Measurements from ENCODE around the gene UBTD1.
"Not testable (repeated sequence)": the region's sequence is repeated elsewhere in the genome, so short reads cannot be mapped to it uniquely, and the experiment has no call there.

Gene UBTD1

DNA sequence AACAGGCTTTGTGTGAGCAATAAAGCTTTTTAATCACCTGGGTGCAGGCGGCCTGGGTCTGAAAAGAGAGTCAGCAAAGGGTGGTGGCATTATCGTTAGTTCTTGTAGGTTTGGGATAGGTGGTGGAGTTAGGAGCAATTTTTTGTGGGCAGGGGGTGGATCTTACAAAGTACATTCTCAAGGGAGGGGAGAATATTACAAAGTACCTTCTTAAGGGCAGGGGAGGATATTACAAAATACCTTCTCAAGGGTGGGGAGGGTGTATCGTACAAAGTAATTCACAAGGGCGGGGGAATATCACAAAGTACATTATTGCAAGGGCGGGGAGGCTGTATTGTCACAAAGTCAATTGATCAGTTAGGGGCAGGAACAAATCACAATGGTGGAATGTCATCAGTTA lies 63.6 kb downstream of the UBTD1 start:
- not testable (repeated sequence) for H3K27ac ChIP-seq

DNA sequence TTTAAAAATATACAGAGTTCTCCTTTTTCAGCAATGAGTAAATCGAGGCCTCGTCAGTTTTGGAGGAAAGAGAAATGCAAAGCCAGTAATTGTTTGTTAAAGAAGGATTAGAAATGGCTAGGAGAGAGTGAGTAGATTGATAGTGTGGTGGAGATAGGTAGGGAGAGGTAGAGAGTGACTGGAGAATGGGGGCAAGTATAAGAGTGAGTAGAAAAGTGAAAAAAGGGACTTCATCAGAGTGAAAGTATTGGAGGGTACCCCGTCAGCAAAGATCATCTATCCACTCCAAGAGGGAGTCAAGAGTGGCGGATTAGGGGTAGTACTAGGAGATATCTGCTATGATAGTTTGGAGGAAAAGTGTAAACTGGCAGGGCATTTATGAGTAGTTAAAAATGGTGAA lies 64.6 kb downstream of the UBTD1 start:
- no peak for TF ChIP-seq CTCF (IDR thresholded peaks at IDR 0.05)
- TF ChIP-seq ZFX (IDR thresholded peaks at IDR 0.05; ENCODE audit: borderline replicate concordance): no peak
- no peak overlapping the region for H3K27ac ChIP-seq

DNA sequence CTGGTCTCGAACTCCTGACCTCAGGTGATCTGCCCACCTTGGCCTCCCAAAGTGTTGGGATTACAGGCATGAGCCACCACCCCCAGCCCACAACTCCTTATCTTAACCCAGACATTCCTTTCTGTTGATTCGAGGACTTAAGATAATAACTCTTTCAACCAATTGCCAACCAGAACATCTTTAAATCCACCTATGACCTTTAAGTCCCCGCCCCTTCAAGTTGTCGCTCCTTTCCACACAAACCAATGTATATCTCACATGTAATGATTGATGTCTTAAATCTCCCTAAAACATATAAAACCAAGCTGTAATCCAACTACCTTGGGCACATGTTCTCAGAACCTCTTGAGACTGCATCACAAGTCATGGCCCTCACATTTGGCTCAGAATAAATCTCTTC lies 66.1 kb downstream of the UBTD1 start:
- TF ChIP-seq ZFX (IDR thresholded peaks at IDR 0.05; ENCODE audit: borderline replicate concordance): no peak
- no peak overlapping the region for H3K27ac ChIP-seq

DNA sequence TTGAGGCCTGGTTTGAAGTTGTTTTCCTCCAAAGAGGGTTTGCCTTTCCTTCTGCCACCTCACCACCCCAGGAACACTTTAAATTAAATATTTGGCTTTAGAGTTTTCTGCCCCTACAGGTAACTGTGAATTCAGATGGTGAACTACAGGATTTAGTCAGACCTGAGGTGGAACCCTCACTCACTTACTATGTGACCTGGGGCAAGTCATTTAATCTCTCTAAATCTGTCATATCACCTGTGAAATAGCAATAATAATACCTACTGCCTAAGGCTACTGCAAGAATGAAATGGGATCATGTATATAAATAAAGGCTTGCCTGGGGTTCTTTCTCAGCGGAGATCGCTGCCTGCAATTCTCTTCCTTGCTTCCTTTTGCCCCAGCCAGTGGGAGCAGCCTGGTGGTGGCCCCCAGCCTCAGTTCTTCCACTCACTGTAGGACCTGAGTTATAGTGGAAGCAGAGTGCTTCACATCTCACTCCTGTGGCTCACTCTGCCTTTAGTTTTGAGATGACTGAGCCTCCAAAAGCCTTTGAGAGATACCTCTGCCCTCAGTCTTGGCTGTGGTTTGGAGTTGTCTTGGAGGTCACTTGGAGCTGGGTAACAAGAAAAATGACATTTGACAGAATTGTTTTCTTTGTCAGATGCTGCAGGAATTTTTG lies 67.7 kb downstream of the UBTD1 start:
- no peak for TF ChIP-seq CTCF (IDR thresholded peaks at IDR 0.05)
- TF ChIP-seq ZFX (IDR thresholded peaks at IDR 0.05; ENCODE audit: borderline replicate concordance): no peak
- no peak overlapping the region for H3K27ac ChIP-seq

- no peak overlapping the region for H3K27ac ChIP-seq
- no peak for TF ChIP-seq CTCF (IDR thresholded peaks at IDR 0.05)
- no peak for TF ChIP-seq ZFX (IDR thresholded peaks at IDR 0.05; ENCODE audit: borderline replicate concordance)
Observed at GRCh38 chr10:97567891-97568290, 69.2 kb downstream of the UBTD1 start.

DNA sequence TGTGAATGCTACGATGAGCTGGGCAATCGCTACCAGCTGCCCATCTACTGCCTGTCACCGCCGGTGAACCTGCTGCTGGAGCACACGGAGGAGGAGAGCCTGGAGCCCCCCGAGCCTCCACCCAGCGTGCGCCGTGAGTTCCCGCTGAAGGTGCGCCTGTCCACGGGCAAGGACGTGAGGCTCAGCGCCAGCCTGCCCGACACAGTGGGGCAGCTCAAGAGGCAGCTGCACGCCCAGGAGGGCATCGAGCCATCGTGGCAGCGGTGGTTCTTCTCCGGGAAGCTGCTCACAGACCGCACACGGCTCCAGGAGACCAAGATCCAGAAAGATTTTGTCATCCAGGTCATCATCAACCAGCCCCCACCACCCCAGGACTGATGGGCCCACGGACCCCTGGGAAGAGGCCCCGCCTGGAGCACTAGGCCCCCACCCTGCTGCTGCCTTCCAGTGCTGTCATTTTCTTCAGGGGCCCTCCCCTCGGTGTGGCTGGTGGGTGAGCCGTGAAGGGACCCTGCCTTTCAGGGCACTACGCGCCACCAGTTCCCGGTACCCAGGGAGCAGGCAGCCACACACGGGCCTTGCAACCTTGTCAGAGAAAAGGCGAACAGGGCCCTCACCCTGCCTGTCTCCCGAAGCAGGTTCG lies 71.5 kb downstream of the UBTD1 start:
- H3K27ac ChIP-seq: no peak overlapping the region
- TF ChIP-seq CTCF (IDR thresholded peaks at IDR 0.05) (no peak), ZFX (IDR thresholded peaks at IDR 0.05; ENCODE audit: borderline replicate concordance) (no peak)

GRCh38 chr10:97570789-97571471 lies 72.2 kb downstream of the UBTD1 start:
- no peak for TF ChIP-seq ZFX (IDR thresholded peaks at IDR 0.05; ENCODE audit: borderline replicate concordance)
- no peak for TF ChIP-seq CTCF (IDR thresholded peaks at IDR 0.05)
- H3K27ac ChIP-seq: no peak overlapping the region

- H3K27ac ChIP-seq: no peak overlapping the region
- TF ChIP-seq ZFX (IDR thresholded peaks at IDR 0.05; ENCODE audit: borderline replicate concordance) (no peak), CTCF (IDR thresholded peaks at IDR 0.05) (no peak)
Observed at GRCh38 chr10:97571622-97572021, 72.9 kb downstream of the UBTD1 start.

All from 22Rv1 (cell line).